Mesenchymal stem cell (in vitro differentiated cells and primary cell): ENCODE data around the gene HS6ST2.

Source experiments
- DNase-seq: peaks from one replicate; pipeline ENCODE4 v3.0.0-alpha.2; 2013
- H2AFZ ChIP-seq: one replicate; pipeline ENCODE4 v1.6.1; 2013; ENCODE audit warnings: low read depth, mild to moderate bottlenecking, control low read depth, inconsistent platforms, low read length, moderate library complexity
- H2AK5ac ChIP-seq: 2 replicates; pipeline ENCODE4 v1.6.1; 2013; ENCODE audit warnings: low read length, moderate library complexity, mild to moderate bottlenecking, inconsistent platforms; ENCODE audit not compliant: severe bottlenecking
- H2BK120ac ChIP-seq: one replicate; pipeline ENCODE4 v1.6.1; 2013; ENCODE audit warnings: low read depth, mild to moderate bottlenecking, inconsistent platforms, low read length, moderate library complexity
- H2BK12ac ChIP-seq, 2 experiments: one replicate each; pipeline ENCODE4 v1.6.1; 2013; ENCODE audit warnings: inconsistent platforms in 2 of 2, low read length in 2 of 2, mild to moderate bottlenecking in 2 of 2, moderate library complexity in 2 of 2, control low read depth in 1 of 2
- H2BK15ac ChIP-seq: one replicate; pipeline ENCODE4 v1.6.1; 2013; ENCODE audit warnings: mild to moderate bottlenecking, low read depth, inconsistent platforms; ENCODE audit not compliant: poor library complexity, severe bottlenecking
- H2BK5ac ChIP-seq: 2 replicates; pipeline ENCODE4 v1.6.1; 2013; ENCODE audit warnings: low read depth, mild to moderate bottlenecking, low read length, control low read depth, inconsistent platforms; ENCODE audit not compliant: poor library complexity, severe bottlenecking
- H3K14ac ChIP-seq, 2 experiments: one replicate each; pipeline ENCODE4 v1.6.1; 2013; ENCODE audit warnings: inconsistent platforms in 2 of 2, low read length in 2 of 2, control low read depth in 1 of 2, mild to moderate bottlenecking in 1 of 2, moderate library complexity in 1 of 2
- H3K18ac ChIP-seq, 2 experiments: one replicate each; pipeline ENCODE4 v1.6.1; 2013; ENCODE audit warnings: inconsistent platforms in 2 of 2, low read length in 2 of 2, control low read depth in 1 of 2, low read depth in 1 of 2, mild to moderate bottlenecking in 1 of 2
- H3K23ac ChIP-seq, 2 experiments: one replicate each; pipeline ENCODE4 v1.6.1; 2013; ENCODE audit warnings: inconsistent platforms in 2 of 2, low read length in 2 of 2, mild to moderate bottlenecking in 2 of 2, moderate library complexity in 2 of 2, control low read depth in 1 of 2
- H3K27ac ChIP-seq: 2 replicates; pipeline ENCODE4 v1.5.1; 2013; ENCODE audit warnings: mild to moderate bottlenecking, moderate library complexity, low read length, control low read depth, inconsistent platforms; ENCODE audit not compliant: poor library complexity, severe bottlenecking
- H3K27me3 ChIP-seq, 2 experiments: 2 replicates each; pipeline versions ENCODE4 v1.6.1 to v1.7.0; 2013; ENCODE audit warnings: low read length in 2 of 2, mild to moderate bottlenecking in 2 of 2, moderate library complexity in 2 of 2, control low read depth in 1 of 2, inconsistent platforms in 1 of 2; ENCODE audit not compliant: control insufficient read depth in 1 of 2, insufficient read depth in 1 of 2
- H3K36me3 ChIP-seq, 2 experiments: 2 replicates each; pipeline versions ENCODE4 v1.6.1 to v1.7.0; 2013; ENCODE audit warnings: low read length in 2 of 2, control low read depth in 1 of 2, inconsistent platforms in 1 of 2, low read depth in 1 of 2, mild to moderate bottlenecking in 1 of 2; ENCODE audit not compliant: insufficient read depth in 2 of 2, control insufficient read depth in 1 of 2
- H3K4ac ChIP-seq, 2 experiments: one replicate each; pipeline ENCODE4 v1.6.1; 2013; ENCODE audit warnings: inconsistent platforms in 2 of 2, low read length in 2 of 2, mild to moderate bottlenecking in 2 of 2, moderate library complexity in 2 of 2, control low read depth in 1 of 2, low read depth in 1 of 2
- H3K4me1 ChIP-seq: 2 replicates; pipeline ENCODE4 v1.6.1; 2013; ENCODE audit warnings: low read depth, low read length, control low read depth; ENCODE audit not compliant: control insufficient read depth, insufficient read depth
- H3K4me2 ChIP-seq: 2 replicates; pipeline ENCODE4 v1.6.1; 2013; ENCODE audit warnings: low read length, mild to moderate bottlenecking, inconsistent platforms; ENCODE audit not compliant: poor library complexity, severe bottlenecking
- H3K4me3 ChIP-seq, 2 experiments: 2 replicates each; pipeline versions ENCODE4 v1.5.1 to v1.7.0; 2013; ENCODE audit warnings: low read length in 2 of 2, mild to moderate bottlenecking in 2 of 2, control low read depth in 1 of 2, low read depth in 1 of 2; ENCODE audit not compliant: insufficient read depth in 1 of 2
- H3K79me1 ChIP-seq: replicated peaks from 2 replicates; pipeline ENCODE4 v1.6.1; 2013; ENCODE audit warnings: mild to moderate bottlenecking, control low read depth, low read length, inconsistent platforms; ENCODE audit not compliant: poor library complexity, severe bottlenecking
- H3K9ac ChIP-seq: 2 replicates; pipeline ENCODE4 v1.7.0; 2013; ENCODE audit warnings: mild to moderate bottlenecking, low read length, moderate library complexity
- H3K9me3 ChIP-seq: 2 replicates; pipeline ENCODE4 v1.7.0; 2013; ENCODE audit warnings: mild to moderate bottlenecking, low read length; ENCODE audit not compliant: control insufficient read depth
- H4K8ac ChIP-seq: one replicate; pipeline ENCODE4 v1.6.1; 2013; ENCODE audit warnings: inconsistent platforms, mild to moderate bottlenecking, low read length, moderate library complexity
- H4K91ac ChIP-seq: one replicate; pipeline ENCODE4 v1.6.1; 2013; ENCODE audit warnings: mild to moderate bottlenecking, low read length, inconsistent platforms
- WGBS: methylation state at CpG from one replicate; pipeline ENCODE4 v1.1.7; 2013; ENCODE audit warnings: mixed read lengths; 5-methylcytosine and 5-hydroxymethylcytosine counted together

The HS6ST2 gene

GRCh38 chrX:132612821-132613564 is 345.4 kb downstream of the HS6ST2 start:
- Histone ChIP-seq H3K14ac (no peak overlapping the region), H3K9ac (no peak overlapping the region), H3K27me3 (peaks cover 0 to 24% of the 10 kb centered on the region in 2 experiments), H4K8ac (no peak overlapping the region), H3K4ac (no peak overlapping the region), H3K79me1 (no peaks in the 10 kb centered on the region), H2BK120ac (no peak overlapping the region), H3K18ac (no peak overlapping the region), H2AFZ (no peak overlapping the region), H3K23ac (no peak overlapping the region), H3K4me1 (no peaks in the 10 kb centered on the region), H4K91ac (no peak overlapping the region), H2AK5ac (no peak overlapping the region), H3K36me3 (no peaks in the 10 kb centered on the region), H2BK5ac (no peak overlapping the region), H3K4me3 (no peak overlapping the region), H2BK15ac (no peak overlapping the region), H3K4me2 (no peak overlapping the region), H2BK12ac (no peak overlapping the region), H3K9me3 (no peaks in the 10 kb centered on the region), H3K27ac (no peak overlapping the region)
- 40% methylated on average over 3 of the region's 10 CpGs for WGBS
- DNase-seq, result peak; percentile 47

GRCh38 chrX:132610536-132610935 is 347.9 kb downstream of the HS6ST2 start:
- Histone ChIP-seq H3K4ac (no peak overlapping the region), H3K18ac (no peak overlapping the region), H3K9me3 (no peaks in the 10 kb centered on the region), H3K27ac (no peak overlapping the region), H2BK5ac (no peak overlapping the region), H2AK5ac (no peak overlapping the region), H3K79me1 (no peaks in the 10 kb centered on the region), H3K27me3 (peaks cover 0 to 18% of the 10 kb centered on the region in 2 experiments), H2BK120ac (no peak overlapping the region), H3K4me1 (no peaks in the 10 kb centered on the region), H2BK12ac (no peak overlapping the region), H3K23ac (no peak overlapping the region), H4K8ac (no peak overlapping the region), H3K4me2 (no peak overlapping the region), H4K91ac (no peak overlapping the region), H3K14ac (no peak overlapping the region), H3K36me3 (no peaks in the 10 kb centered on the region), H3K9ac (no peak overlapping the region), H3K4me3 (no peak overlapping the region), H2AFZ (no peak overlapping the region), H2BK15ac (no peak overlapping the region)
- WGBS, result 100% methylated on average over 4 of the region's 4 CpGs
- no peak for DNase-seq

- Histone ChIP-seq H3K4me1 (no peaks in the 10 kb centered on the region), H2BK5ac (no peak overlapping the region), H3K23ac (no peak overlapping the region), H3K27me3 (peaks cover 0 to 26% of the 10 kb centered on the region in 2 experiments), H4K8ac (no peak overlapping the region), H2AFZ (no peak overlapping the region), H2AK5ac (no peak overlapping the region), H2BK15ac (no peak overlapping the region), H2BK120ac (no peak overlapping the region), H2BK12ac (no peak overlapping the region), H3K4ac (no peak overlapping the region), H3K9me3 (no peaks in the 10 kb centered on the region), H3K4me3 (no peak overlapping the region), H3K14ac (no peak overlapping the region), H3K79me1 (no peaks in the 10 kb centered on the region), H3K9ac (no peak overlapping the region), H3K36me3 (no peaks in the 10 kb centered on the region), H3K18ac (no peak overlapping the region), H4K91ac (no peak overlapping the region), H3K4me2 (no peak overlapping the region), H3K27ac (no peak overlapping the region)
- DNase-seq, result no peak
- WGBS, result no CpG with 5 or more reads among the region's 1 CpG
Measured at GRCh38 chrX:132609362-132609848, 349.0 kb downstream of the HS6ST2 start.

- H4K91ac ChIP-seq, result no peak overlapping the region
- H3K4me2 ChIP-seq, result no peak overlapping the region
- H3K27ac ChIP-seq, result no peak overlapping the region
- no peak overlapping the region for H2AFZ ChIP-seq
- no peak overlapping the region for H3K14ac ChIP-seq
- no peaks in the 10 kb centered on the region for H3K4me1 ChIP-seq
- no peak for DNase-seq
- WGBS, result 93% methylated on average over 5 of the region's 6 CpGs
- no peaks in the 10 kb centered on the region for H3K9me3 ChIP-seq
- no peak overlapping the region for H3K9ac ChIP-seq
- no peak overlapping the region for H2BK5ac ChIP-seq
- H2AK5ac ChIP-seq, result no peak overlapping the region
- H3K18ac ChIP-seq, result no peak overlapping the region
- no peak overlapping the region for H3K4me3 ChIP-seq
- H3K27me3 ChIP-seq, result peaks cover 0 to 18% of the 10 kb centered on the region in 2 experiments
- no peaks in the 10 kb centered on the region for H3K36me3 ChIP-seq
- no peak overlapping the region for H4K8ac ChIP-seq
- H3K23ac ChIP-seq, result no peak overlapping the region
- no peak overlapping the region for H2BK12ac ChIP-seq
- H2BK120ac ChIP-seq, result no peak overlapping the region
- no peak overlapping the region for H3K4ac ChIP-seq
- no peaks in the 10 kb centered on the region for H3K79me1 ChIP-seq
- H2BK15ac ChIP-seq, result no peak overlapping the region
Measured at GRCh38 chrX:132603700-132604286, 354.6 kb downstream of the HS6ST2 start.
